Stimulated activated CD4-positive, alpha-beta T cell treated with anti-CD3 and anti-CD28 coated beads, Interleukin-12 subunit alpha, Interleukin-12 subunit beta, amount 100 ng/mL, for 4 hours (primary cell): ENCODE measurements around the gene TGM5.
"Not testable (repeated sequence)": the region's sequence is repeated elsewhere in the genome, so short reads cannot be mapped to it uniquely, and the experiment has no call there.

Source experiments
- DNase-seq: peaks from one replicate; pipeline ENCODE4 v3.0.0-alpha.2; 2020

TGM5 gene

DNA sequence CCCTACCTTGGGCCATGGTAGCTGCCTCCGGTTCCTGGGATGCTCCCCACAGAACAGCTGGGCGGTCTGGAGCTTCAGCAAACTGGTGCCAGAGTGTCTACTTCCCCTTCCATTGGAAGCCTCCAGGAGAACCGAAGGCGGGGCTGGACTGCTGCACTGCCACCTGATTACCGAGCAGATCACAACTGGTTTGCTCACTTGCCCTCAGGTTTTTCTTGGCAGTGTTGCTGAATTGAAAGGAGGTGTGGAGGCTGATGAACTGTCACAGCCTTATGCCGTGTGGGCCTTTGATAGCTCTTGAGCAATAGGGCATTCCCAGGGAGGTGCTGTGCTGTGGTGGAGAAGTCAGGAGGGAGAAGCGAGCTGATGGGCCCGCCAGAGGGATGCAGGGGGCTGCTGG is at the start of gene TGM5:
Gene TGM5 (minus strand): TSS at position 95 of the 400 bp plus-strand sequence. CDS start 79 bp downstream, at position 16.
- DNase-seq, result no peak

- DNase-seq, result no peak
Measured at GRCh38 chr15:43314171-43314570, 47.4 kb upstream of the TGM5 start.

GRCh38 chr15:43312378-43312777 is 45.6 kb upstream of the TGM5 start:
- DNase-seq, result no peak

- DNase-seq, result no peak
Measured at GRCh38 chr15:43302205-43302817, 35.6 kb upstream of the TGM5 start, which contains the start of gene TGM7. TGM7 (minus strand) TSS chr15:43302255.

DNA sequence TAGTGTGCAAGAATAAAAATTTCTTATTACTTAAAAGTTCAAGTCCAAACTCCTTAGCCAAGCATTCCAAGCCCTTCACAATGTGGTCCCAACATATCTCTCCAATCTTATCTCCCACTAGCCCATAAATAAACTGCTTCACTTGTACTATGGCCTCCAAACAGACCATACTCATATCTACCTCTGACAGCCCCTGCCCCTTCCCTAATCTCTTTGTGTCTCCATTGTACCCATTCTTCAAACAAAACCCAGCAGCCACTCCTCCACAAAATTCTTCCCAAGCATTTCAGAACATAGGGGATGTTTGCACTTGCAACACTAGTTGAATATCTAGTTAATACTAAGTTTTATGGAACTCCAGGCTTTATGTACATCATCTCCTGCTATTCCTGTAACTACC is 33.2 kb upstream of the TGM5 start:
- no peak for DNase-seq

DNA sequence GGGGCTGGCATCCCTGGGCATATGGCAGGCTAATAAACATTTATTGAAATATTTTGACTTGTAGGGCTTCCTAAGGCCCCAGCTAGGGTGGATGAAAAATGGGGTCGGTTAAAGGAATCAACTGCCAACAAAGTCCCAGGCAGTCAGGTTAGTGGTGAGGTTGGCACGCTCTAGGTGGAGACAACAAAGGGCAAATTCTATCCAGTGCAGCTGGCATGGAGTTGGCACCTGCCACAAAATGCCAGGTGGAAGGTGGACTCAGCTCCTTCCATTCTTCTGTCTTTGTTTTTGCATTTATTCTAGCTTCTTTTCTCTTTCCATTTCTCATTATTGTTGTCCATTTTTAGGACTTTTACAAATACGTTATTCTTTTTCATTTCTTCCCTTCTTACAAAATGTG is 32.7 kb upstream of the TGM5 start:
- no peak for DNase-seq

GRCh38 chr15:43294091-43294706 is 27.5 kb upstream of the TGM5 start:
- DNase-seq, result no peak

DNA sequence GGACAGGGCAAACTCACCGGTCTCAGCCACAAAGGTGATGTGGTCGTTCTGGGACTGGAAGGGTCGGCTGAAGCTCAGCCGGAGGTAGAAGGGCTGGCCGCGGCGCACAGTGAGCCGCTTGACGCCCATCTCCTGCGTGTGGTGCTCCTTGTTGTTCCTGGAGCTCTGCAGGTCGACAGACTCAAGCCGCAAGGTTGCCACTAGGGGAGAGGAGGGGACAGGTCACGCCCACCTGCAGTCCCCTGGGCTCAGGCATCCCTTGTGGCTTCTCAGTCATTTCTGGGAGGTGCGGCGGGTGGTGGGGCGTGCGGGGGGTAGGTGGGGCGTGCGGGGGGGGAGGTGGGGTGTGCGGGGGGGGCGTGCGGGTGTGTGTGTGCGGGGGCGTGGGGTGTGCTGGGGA is 26.7 kb upstream of the TGM5 start:
- no peak for DNase-seq

DNA sequence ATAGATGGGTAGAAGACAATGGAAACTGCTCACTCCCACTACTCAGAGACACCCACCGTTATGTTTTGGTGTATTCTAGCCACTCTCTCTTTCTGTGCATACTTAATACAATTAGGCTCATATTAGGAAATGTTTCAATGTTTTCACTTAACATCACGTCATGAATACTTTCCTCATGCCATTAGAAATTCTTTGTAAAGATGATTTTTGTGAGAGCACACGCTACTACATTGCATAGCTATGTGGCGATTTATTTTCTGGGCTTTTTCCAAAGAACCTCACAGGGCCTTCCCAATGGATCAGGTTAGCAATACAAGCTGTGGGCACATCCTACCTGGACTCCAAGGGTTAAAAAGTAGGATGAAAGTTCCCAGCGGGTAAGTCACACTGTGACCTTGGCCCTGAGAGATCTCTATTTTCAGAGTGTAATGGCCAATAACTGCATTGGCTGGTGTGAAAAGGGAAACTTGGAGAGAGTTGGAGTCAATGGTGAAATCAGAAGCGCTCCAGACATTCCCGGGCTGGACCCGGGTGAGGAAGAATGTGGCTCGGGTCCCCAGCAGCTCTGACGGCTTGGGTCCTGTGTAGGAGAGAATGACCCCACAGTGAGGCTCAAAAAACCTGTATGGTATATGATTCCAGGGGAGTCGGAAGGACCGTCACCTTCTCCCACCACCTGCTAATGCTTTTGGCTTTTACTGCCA is 25.8 kb upstream of the TGM5 start:
- no peak for DNase-seq

DNA sequence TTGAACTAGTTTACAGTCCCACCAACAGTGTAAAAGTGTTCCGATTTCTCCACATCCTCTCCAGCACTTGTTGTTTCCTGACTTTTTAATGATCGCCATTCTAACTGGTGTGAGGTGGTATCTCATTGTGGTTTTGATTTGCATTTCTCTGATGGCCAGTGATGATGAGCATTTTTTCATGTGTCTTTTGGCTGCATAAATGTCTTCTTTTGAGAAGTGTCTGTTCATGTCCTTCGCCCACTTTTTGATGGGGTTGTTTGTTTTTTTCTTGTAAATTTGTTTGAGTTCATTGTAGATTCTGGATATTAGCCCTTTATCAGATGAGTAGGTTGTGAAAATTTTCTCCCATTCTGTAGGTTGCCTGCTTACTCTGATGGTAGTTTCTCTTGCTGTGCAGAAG is 22.9 kb upstream of the TGM5 start:
- DNase-seq, result not testable (repeated sequence)

GRCh38 chr15:43287254-43287653 is 20.5 kb upstream of the TGM5 start:
- DNase-seq, result no peak

GRCh38 chr15:43286074-43286473 is 19.3 kb upstream of the TGM5 start:
- no peak for DNase-seq

- DNase-seq, result peak; percentile 20
Measured at GRCh38 chr15:43285609-43286037, 18.9 kb upstream of the TGM5 start.

GRCh38 chr15:43283526-43283925 is 16.8 kb upstream of the TGM5 start:
- no peak for DNase-seq

- DNase-seq, result no peak
Measured at GRCh38 chr15:43281926-43282602, 15.3 kb upstream of the TGM5 start.

GRCh38 chr15:43280996-43281395 is 14.3 kb upstream of the TGM5 start:
- DNase-seq, result no peak

- no peak for DNase-seq
Measured at GRCh38 chr15:43279496-43279895, 12.8 kb upstream of the TGM5 start.

- no peak for DNase-seq
Measured at GRCh38 chr15:43278869-43279268, 12.1 kb upstream of the TGM5 start.

GRCh38 chr15:43277901-43278300 is 11.2 kb upstream of the TGM5 start:
- no peak for DNase-seq

- DNase-seq, result no peak
Measured at GRCh38 chr15:43277231-43277823, 10.6 kb upstream of the TGM5 start.

DNA sequence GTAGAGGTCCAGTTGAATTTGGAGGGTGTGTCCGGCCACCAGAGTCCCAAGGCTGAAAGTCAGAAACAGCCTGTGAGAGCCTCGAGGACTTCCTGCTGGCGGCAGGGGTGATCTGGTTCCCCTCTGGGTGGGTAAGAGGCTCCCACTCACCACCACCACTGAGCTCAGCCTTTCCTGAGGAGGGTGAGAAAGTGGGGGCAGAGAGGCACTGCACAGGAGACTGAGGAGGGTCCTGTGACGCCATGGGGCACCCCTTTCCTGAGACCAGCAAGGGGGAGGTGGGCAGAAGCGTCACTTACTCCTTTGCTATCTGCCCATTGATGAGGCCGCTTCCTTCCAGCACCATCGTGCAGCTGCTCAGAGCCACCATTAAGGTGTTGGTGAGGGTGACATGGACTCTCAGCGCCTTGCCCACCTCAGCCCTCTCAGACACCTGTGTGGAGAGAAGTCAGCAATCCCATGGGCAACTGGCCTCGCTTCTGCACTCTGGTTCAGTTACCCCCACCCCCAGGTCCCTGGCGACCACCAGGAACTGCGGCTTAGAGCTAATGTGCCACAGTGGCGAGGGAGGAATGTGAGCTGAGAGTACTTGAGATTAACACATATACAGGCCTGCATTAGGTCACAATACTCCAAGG is 10.0 kb upstream of the TGM5 start:
- no peak for DNase-seq

DNA sequence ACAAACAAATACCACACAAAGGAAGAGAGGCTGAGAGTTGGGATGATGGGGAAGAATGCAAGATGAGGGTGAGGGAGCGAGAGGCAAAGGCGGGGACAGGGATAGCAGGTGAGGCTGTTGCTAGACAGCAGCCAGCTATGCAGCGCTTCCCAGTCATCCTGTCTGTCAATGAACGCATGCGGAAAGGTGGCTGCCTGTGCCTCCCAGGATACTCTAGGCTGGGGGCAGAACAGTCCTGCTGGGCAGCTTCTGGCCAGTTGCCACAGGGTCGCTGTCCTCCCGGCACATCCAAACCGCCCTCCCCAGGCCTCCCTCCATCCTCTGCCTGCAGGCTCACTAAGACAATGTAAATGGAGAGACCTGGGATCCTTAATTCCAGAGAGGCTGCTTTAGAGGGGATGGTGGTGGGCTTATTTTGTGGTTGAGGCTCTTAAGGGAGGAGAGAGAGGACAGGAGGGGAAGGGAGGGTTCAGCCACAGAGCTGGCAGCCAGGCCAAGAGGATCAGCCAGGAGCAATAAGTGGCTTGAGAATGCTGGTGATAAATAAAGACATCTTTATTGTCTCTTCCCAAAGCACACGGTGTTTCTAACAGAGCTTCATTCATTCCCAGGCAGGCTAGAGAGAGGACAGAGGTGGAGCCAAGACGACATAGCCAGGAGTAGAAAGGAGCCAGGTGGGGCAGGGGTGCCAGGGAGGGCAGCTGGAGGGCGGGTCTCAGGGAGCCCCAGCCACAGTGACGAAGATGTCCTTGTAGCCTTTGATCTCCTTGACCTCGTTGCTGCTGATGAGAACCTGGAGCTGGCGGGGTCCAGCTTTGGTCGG is 9.2 kb upstream of the TGM5 start:
- DNase-seq, result no peak
